Measurements from ENCODE around the gene USP49. TPM values are rescaled to one million over a fixed set of nuclear protein-coding genes. Genes with fewer than 3 reads are reported as not detected.
A peak's percentile ranks its signal among the peaks of the same experiment; 100 is the strongest.

USP49 gene
- total RNA-seq, 1 donor: 3.0 TPM

- no peak for DNase-seq (ENCODE audit: low read depth)
- TF ChIP-seq CTCF (IDR thresholded peaks at IDR 0.05; ENCODE audit: insufficient read depth, low read depth, low read length): no peak
- no peak overlapping the region for H3K4me3 ChIP-seq (ENCODE audit: low read depth, low read length)
Observed at GRCh38 chr6:41927253-41927652, 32.1 kb upstream of the USP49 start.

GRCh38 chr6:41922154-41922553 lies 27.0 kb upstream of the USP49 start:
- peak; percentile 12 for DNase-seq (ENCODE audit: low read depth)
- no peak for TF ChIP-seq CTCF (IDR thresholded peaks at IDR 0.05; ENCODE audit: insufficient read depth, low read depth, low read length)
- peak overlapping the region; percentile 98 for H3K4me3 ChIP-seq (ENCODE audit: low read depth, low read length)

GRCh38 chr6:41921712-41921998 lies 26.5 kb upstream of the USP49 start:
- TF ChIP-seq CTCF (IDR thresholded peaks at IDR 0.05; ENCODE audit: insufficient read depth, low read depth, low read length): no peak
- peak overlapping the region; percentile 98 for H3K4me3 ChIP-seq (ENCODE audit: low read depth, low read length)
- DNase-seq (ENCODE audit: low read depth): no peak

GRCh38 chr6:41920921-41921711 lies 25.9 kb upstream of the USP49 start, which contains the start of the genes BYSL and MED20:
Gene BYSL (plus strand): TSS chr6:41921499. CDS start chr6:41921563, 64 bp downstream.
Gene MED20 (minus strand): TSS chr6:41921139. CDS start chr6:41921018, 121 bp downstream.
- H3K4me3 ChIP-seq (ENCODE audit: low read depth, low read length): peak within 1 kb of the TSS; percentile 98
- DNase-seq (ENCODE audit: low read depth): peak; percentile 96
- TF ChIP-seq CTCF (IDR thresholded peaks at IDR 0.05; ENCODE audit: insufficient read depth, low read depth, low read length): peak; percentile 89

- H3K4me3 ChIP-seq (ENCODE audit: low read depth, low read length): no peak overlapping the region
- peak; percentile 88 for DNase-seq (ENCODE audit: low read depth)
- no peak for TF ChIP-seq CTCF (IDR thresholded peaks at IDR 0.05; ENCODE audit: insufficient read depth, low read depth, low read length)
Observed at GRCh38 chr6:41917528-41917927, 22.4 kb upstream of the USP49 start.

GRCh38 chr6:41914869-41915530 lies 19.8 kb upstream of the USP49 start:
- no peak overlapping the region for H3K4me3 ChIP-seq (ENCODE audit: low read depth, low read length)
- no peak for TF ChIP-seq CTCF (IDR thresholded peaks at IDR 0.05; ENCODE audit: insufficient read depth, low read depth, low read length)
- no peak for DNase-seq (ENCODE audit: low read depth)

Measured in fibroblast of villous mesenchyme (primary cell).